ENCODE measurements around the gene TBX3.

Gene TBX3

GRCh38 chr12:114721266-114721665 is 37.3 kb upstream of the TBX3 start:
- Histone ChIP-seq H3K4me3 (ENCODE audit: low read length) (no peak overlapping the region), H3K4me2 (ENCODE audit: low read length) (no peak overlapping the region), H3K9me3 (ENCODE audit: insufficient read depth, low read length) (no peaks in the 10 kb centered on the region), H3K36me3 (replicated peaks; ENCODE audit: low read depth, low read length) (no peaks in the 10 kb centered on the region), H3K4me1 (ENCODE audit: low read length) (no peaks in the 10 kb centered on the region), H3K79me2 (ENCODE audit: low read length) (no peaks in the 10 kb centered on the region), H3K27me3 (ENCODE audit: low read depth, low read length) (no peaks in the 10 kb centered on the region), H2AFZ (ENCODE audit: low read depth, low read length) (no peak overlapping the region), H3K27ac (ENCODE audit: low read length) (no peak overlapping the region), H4K20me1 (ENCODE audit: insufficient read depth, low read length) (no peaks in the 10 kb centered on the region), H3K9ac (ENCODE audit: low read length) (no peak overlapping the region)
- no peak for TF ChIP-seq CTCF (IDR thresholded peaks at IDR 0.05; ENCODE audit: low read depth, low read length)
- TF ChIP-seq EZH2phosphoT487 (IDR thresholded peaks at IDR 0.05; ENCODE audit: low read depth): no peak

GRCh38 chr12:114713466-114714215 is 29.7 kb upstream of the TBX3 start:
- Histone ChIP-seq H3K4me1 (ENCODE audit: low read length) (no peaks in the 10 kb centered on the region), H3K36me3 (replicated peaks; ENCODE audit: low read depth, low read length) (no peaks in the 10 kb centered on the region), H3K27me3 (ENCODE audit: low read depth, low read length) (peaks cover 10% of the 10 kb centered on the region; the same call in 1 of the 2 replicates), H3K79me2 (ENCODE audit: low read length) (no peaks in the 10 kb centered on the region), H4K20me1 (ENCODE audit: insufficient read depth, low read length) (no peaks in the 10 kb centered on the region), H2AFZ (ENCODE audit: low read depth, low read length) (no peak overlapping the region), H3K4me2 (ENCODE audit: low read length) (no peak overlapping the region), H3K9me3 (ENCODE audit: insufficient read depth, low read length) (no peaks in the 10 kb centered on the region), H3K27ac (ENCODE audit: low read length) (no peak overlapping the region), H3K4me3 (ENCODE audit: low read length) (no peak overlapping the region), H3K9ac (ENCODE audit: low read length) (no peak overlapping the region)
- TF ChIP-seq CTCF (IDR thresholded peaks at IDR 0.05; ENCODE audit: low read depth, low read length) (no peak), EZH2phosphoT487 (IDR thresholded peaks at IDR 0.05; ENCODE audit: low read depth) (no peak)

GRCh38 chr12:114711689-114712152 is 27.7 kb upstream of the TBX3 start:
- no peak overlapping the region for H2AFZ ChIP-seq (ENCODE audit: low read depth, low read length)

More at GRCh38 chr12:114711689-114712152, 27.7 kb upstream of the TBX3 start:
- no peak overlapping the region for H3K4me3 ChIP-seq (ENCODE audit: low read length)
- H3K9me3 ChIP-seq (ENCODE audit: insufficient read depth, low read length): no peaks in the 10 kb centered on the region
- no peak overlapping the region for H3K4me2 ChIP-seq (ENCODE audit: low read length)
- H3K9ac ChIP-seq (ENCODE audit: low read length): no peak overlapping the region
- H3K27ac ChIP-seq (ENCODE audit: low read length): no peak overlapping the region
- TF ChIP-seq CTCF (IDR thresholded peaks at IDR 0.05; ENCODE audit: low read depth, low read length): no peak
- no peak for TF ChIP-seq EZH2phosphoT487 (IDR thresholded peaks at IDR 0.05; ENCODE audit: low read depth)
- H3K36me3 ChIP-seq (replicated peaks; ENCODE audit: low read depth, low read length): no peaks in the 10 kb centered on the region
- H3K27me3 ChIP-seq (ENCODE audit: low read depth, low read length): peaks cover 10% of the 10 kb centered on the region; the same call in 1 of the 2 replicates
- no peaks in the 10 kb centered on the region for H3K4me1 ChIP-seq (ENCODE audit: low read length)
- H4K20me1 ChIP-seq (ENCODE audit: insufficient read depth, low read length): no peaks in the 10 kb centered on the region
- no peaks in the 10 kb centered on the region for H3K79me2 ChIP-seq (ENCODE audit: low read length)
